ENCODE data around the gene LRP11.
"Not testable (repeated sequence)": the region's sequence is repeated elsewhere in the genome, so short reads cannot be mapped to it uniquely, and the experiment has no call there.

LRP11 gene

DNA sequence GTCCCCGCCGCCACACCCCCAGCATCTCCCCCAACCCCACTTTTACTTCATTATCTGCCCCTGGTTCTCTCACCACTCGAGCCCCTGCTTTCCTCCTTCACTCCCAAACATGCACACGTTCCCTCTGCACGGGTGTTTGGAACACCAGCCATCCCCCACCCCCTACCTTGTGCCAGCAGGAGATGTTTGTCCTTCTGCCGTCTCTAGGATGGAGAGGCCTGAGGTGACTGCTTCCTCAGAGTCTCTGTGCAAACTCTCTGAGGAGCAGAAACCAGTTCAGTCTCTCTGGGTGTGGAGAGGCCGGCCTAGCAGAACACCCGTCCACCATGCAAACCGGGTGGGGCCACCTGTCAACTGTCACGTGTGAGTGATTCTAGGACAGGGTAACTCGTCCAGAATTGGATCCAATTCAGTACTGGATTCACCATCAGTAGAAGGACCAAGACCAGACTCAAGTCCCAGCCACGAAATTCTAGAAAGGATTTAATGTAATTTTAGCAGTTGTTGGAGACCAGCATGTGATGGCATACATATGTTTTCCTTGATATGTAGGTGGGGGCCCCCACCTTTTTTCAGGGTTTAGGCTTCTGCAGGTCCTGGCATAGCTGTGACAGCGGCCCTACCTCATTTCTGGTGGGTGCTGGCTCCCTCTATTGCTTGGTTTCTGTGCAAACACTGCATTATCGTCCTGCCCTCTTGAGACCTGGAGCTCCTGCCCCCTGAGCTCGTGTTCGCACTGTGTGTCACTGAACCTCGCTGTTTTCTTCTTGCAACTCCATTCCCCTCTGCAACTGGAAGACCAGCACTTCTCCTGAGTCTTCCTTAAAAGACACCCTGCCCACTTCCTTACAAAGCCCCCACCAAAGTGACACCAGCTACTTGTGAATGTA lies 33.9 kb upstream of the LRP11 start, which contains the start of gene RAET1E:
TSS of gene RAET1E (minus strand) at position 259 of the 890 bp plus-strand sequence. CDS start 7,212 bp downstream, outside the sequence.
- DNase-seq (ENCODE audit: low spot score) = no peak

GRCh38 chr6:149897015-149897697 lies 33.0 kb upstream of the LRP11 start:
- DNase-seq (ENCODE audit: low spot score) = no peak

GRCh38 chr6:149896491-149896890 lies 32.3 kb upstream of the LRP11 start:
- DNase-seq (ENCODE audit: low spot score) = no peak

- DNase-seq (ENCODE audit: low spot score) = peak; percentile 19
These were observed 31.7 kb upstream of the LRP11 start for GRCh38 chr6:149895833-149896271.

GRCh38 chr6:149895048-149895590 lies 31.0 kb upstream of the LRP11 start:
- no peak for DNase-seq (ENCODE audit: low spot score)

DNA sequence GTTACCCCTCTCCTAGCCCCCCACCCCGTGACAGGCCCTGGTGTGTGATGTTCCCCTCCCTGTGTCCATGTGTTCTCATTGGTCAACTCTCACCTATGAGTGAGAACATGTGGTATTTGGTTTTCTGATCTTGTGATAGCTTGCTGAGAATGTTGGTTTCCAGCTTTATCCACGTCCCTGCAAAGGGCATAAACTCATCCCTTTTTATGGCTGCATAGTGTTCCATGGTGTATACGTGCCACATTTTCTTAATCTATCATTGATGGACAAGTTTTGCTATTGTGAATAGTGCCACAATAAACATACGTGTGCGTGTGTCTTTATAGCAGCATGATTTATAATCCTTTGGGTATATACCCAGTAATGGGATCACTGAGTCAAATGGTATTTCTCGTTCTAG lies 27.7 kb upstream of the LRP11 start:
- not testable (repeated sequence) for DNase-seq (ENCODE audit: low spot score)

DNA sequence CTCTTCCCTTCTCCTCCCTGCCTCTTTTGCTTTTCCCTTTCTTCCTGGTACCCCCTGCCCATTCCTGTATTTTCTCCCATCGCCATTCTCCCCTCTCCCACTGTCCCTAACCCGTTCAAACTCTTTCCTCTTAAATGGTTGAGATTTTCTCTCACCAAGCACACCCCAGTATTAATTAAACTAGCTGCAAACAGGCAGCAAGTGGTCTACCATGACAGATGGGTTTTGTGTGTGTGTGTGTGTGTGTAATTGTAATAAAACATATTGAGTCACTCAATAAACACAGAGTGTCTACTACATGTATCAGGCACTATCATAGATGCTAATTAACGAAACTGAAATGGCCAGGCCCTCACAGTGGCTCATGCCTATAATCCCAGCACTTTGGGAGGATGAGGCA lies 27.1 kb upstream of the LRP11 start:
- no peak for DNase-seq (ENCODE audit: low spot score)

GRCh38 chr6:149890629-149891045 lies 26.5 kb upstream of the LRP11 start:
- DNase-seq (ENCODE audit: low spot score) = no peak

- no peak for DNase-seq (ENCODE audit: low spot score)
These were observed 25.2 kb upstream of the LRP11 start for GRCh38 chr6:149889326-149889725.

GRCh38 chr6:149888659-149889058 lies 24.5 kb upstream of the LRP11 start:
- no peak for DNase-seq (ENCODE audit: low spot score)

DNA sequence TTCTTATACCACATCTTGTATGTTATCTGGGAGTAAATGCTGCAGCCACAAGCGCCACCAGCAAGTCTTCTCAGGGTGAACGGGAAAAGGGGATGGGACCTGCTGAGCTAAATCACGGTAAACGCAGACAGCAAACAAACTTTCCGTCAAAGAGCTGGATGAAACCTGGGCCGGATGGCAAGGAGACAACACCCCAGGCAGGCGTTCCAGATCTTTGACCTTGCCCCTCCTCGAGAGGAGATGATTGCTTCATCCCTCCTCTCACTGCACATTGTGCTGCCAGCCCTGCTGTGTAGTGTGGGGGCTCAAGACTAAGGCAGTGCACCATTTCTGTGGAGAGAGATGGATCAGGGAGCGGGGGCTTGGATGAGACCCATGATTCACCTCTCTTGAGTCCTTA lies 23.9 kb upstream of the LRP11 start:
- DNase-seq (ENCODE audit: low spot score) = no peak

GRCh38 chr6:149887343-149887742 lies 23.2 kb upstream of the LRP11 start:
- DNase-seq (ENCODE audit: low spot score) = no peak

DNA sequence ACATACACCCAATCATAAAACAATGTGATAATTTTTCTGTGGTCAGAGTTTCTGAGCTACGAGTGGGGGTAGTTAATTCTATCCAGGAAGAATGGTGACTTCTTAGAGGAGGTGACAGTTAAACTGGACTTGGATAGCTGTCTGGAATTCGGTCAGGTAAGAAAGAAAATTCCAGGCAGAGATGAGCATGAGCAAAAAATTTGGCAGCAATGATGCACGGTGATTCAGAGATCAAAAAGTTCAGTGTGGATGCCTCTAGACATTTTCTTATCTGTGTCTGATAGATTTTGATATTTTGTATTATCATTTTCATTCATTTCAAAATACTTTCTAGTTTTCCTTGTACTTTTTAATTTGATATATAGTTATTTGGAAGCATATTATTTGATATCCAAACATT lies 21.7 kb upstream of the LRP11 start:
- DNase-seq (ENCODE audit: low spot score) = no peak

GRCh38 chr6:149884617-149885016 lies 20.5 kb upstream of the LRP11 start:
- no peak for DNase-seq (ENCODE audit: low spot score)

DNA sequence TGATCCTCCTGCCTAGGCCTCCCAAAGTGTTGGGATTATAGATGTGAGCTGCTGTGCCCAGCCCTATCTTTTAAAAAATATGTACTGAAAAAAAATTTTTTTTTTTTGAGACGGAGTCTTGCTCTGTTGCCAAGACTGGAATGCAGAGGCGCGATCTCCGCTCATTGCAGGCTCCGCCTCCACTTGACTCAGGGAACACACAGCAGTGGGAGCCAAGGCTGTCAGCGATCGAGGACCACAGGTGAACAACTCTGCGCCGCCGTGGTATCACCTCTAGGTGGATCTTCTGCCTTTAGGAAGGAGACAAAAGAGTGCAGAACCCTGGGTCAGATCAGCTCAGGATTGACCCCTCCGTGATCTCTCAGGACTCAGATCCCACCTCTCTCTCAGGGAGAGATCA lies 20.1 kb upstream of the LRP11 start:
- DNase-seq (ENCODE audit: low spot score) = no peak

DNA sequence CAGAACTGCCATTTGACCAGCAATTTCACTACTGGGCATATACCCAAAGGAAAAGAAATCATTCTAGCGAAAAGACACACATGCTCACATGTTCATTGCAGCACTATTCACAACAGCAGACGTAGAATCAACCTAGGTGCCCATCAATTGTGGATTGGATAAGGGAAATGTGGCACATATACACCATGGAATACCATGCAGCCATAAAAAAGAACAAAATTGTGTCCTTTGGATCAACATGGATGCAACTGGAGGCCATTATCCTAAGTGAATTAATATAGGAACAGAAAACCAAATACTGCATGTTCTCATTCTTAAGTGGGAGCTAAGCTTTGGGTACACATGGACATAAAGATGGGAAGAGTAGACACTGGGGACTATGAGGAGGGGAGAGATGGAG lies 17.7 kb upstream of the LRP11 start:
- DNase-seq (ENCODE audit: low spot score) = no peak

GRCh38 chr6:149881066-149881766 lies 17.1 kb upstream of the LRP11 start:
- DNase-seq (ENCODE audit: low spot score) = no peak

GRCh38 chr6:149877659-149878058 lies 13.5 kb upstream of the LRP11 start:
- no peak for DNase-seq (ENCODE audit: low spot score)

- DNase-seq (ENCODE audit: low spot score) = no peak
These were observed 12.2 kb upstream of the LRP11 start for GRCh38 chr6:149876241-149876933.

GRCh38 chr6:149872233-149872632 lies 8.1 kb upstream of the LRP11 start:
- no peak for DNase-seq (ENCODE audit: low spot score)

DNA sequence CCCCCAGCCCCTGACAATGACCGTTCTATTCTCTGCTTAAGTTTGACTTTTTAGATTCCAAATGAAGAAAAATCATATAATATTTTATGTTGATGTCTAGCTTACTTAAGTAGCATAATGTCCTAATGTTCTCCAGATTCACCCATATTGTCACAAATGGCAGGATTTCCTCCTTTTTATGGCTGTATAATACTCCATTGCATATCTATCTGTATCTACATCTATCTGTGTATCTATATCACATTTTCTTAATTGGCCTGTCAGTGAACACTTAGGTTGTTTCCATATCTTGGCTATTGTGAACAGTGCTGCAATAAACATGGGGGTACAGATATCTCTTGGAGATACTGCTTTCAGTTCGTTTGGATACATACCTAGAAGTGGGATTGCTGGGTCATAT lies 7.0 kb upstream of the LRP11 start:
- DNase-seq (ENCODE audit: low spot score) = no peak

Measured in activated CD4-positive, alpha-beta T cell treated with anti-CD3 and anti-CD28 coated beads, Interleukin-2, Interleukin-4, amounts not matched to agents 100 ng/mL and 50 ng/mL, durations not matched to agents 16 hours and 8 hours (primary cell).